ENCODE data around the gene NGRN.
A peak's percentile ranks its signal among the peaks of the same experiment; 100 is the strongest.

- TF ChIP-seq, protein P1, sequence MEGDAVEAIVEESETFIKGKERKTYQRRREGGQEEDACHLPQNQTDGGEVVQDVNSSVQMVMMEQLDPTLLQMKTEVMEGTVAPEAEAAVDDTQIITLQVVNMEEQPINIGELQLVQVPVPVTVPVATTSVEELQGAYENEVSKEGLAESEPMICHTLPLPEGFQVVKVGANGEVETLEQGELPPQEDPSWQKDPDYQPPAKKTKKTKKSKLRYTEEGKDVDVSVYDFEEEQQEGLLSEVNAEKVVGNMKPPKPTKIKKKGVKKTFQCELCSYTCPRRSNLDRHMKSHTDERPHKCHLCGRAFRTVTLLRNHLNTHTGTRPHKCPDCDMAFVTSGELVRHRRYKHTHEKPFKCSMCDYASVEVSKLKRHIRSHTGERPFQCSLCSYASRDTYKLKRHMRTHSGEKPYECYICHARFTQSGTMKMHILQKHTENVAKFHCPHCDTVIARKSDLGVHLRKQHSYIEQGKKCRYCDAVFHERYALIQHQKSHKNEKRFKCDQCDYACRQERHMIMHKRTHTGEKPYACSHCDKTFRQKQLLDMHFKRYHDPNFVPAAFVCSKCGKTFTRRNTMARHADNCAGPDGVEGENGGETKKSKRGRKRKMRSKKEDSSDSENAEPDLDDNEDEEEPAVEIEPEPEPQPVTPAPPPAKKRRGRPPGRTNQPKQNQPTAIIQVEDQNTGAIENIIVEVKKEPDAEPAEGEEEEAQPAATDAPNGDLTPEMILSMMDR (conservative IDR thresholded peaks at IDR 0.05; ENCODE audit: low read depth, low read length) = peak; percentile 41
- no peak for TF ChIP-seq EZH2 (IDR thresholded peaks at IDR 0.05; ENCODE audit: borderline replicate concordance, low read depth, low read length, poor library complexity, severe bottlenecking)
Measured at GRCh38 chr15:90294601-90295269, 29.3 kb downstream of the NGRN start.

Measured in A673 (cell line).